ENCODE measurements around the gene SKIC2. TPM values are rescaled to one million over a fixed set of nuclear protein-coding genes. Genes with fewer than 3 reads are reported as not detected.

SKIC2 gene
- total and polyA plus RNA-seq, 2 donors (not counting 3 experiments of a cell fraction or from before 2014, with no cell fraction given): 52.8 to 76.7 TPM

DNA sequence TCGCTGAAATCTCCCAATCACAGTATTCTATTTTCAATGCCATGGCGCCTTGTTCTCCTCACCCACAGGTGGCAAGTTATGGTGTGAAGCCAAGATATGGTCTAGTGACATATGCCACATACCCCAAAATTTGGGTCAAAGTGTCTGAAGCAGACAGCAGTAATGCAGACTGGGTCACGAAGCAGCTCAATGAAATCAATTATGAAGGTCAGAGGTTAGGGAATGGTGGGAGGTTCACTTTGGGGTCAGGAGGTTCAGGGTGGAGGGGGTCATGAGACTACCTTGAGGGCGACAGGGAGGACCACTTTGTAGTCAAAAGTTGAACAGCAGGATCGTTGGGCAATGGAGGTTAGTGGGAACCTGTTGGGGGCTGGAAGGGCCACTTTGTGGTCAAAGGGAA lies 10.7 kb upstream of the SKIC2 start:
- dilution Hi-C loops (cut with MboI; ENCODE audit: extremely low pct_ligation_motif_present, low sequenced_read_pairs): no loop called here
- CTCF ChIA-PET: no interaction called here
- intact Hi-C loops (cut with micrococcal nuclease): no loop called here
- no peaks in the 10 kb centered on the region for H3K9me3 ChIP-seq (replicated peaks; ENCODE audit: control insufficient read depth, insufficient read depth, low read length)
- POLR2A ChIA-PET: no interaction called here
- no peaks in the 10 kb centered on the region for H3K9me1 ChIP-seq (replicated peaks; ENCODE audit: control insufficient read depth, extremely low read depth, insufficient read depth, low read length)
- DNase-seq (ENCODE audit: low read depth, low spot score) (no peak), FAIRE-seq (no peak)
- peaks cover 0 to 5% of the 10 kb centered on the region in 2 experiments for H3K27me3 ChIP-seq (ENCODE audit: control insufficient read depth in 2 of 2, insufficient read depth in 2 of 2, low read length in 2 of 2)
- H3K4me2 ChIP-seq (ENCODE audit: insufficient read depth, low read length): no peak overlapping the region
- H3K4me3 ChIP-seq (replicated peaks in 1 of 3; ENCODE audit: insufficient read depth in 1 of 3, low read depth in 1 of 3, low read length in 3 of 3): no peak overlapping the region
- no TSS peak for BruUV-seq (replicated peaks)
- no peaks in the 10 kb centered on the region for H3K79me2 ChIP-seq (ENCODE audit: control insufficient read depth, insufficient read depth, low read length)
- peaks cover 3% of the 10 kb centered on the region for H3K4me1 ChIP-seq (ENCODE audit: control insufficient read depth, extremely low read depth, insufficient read depth, low read length)
- no peaks in the 10 kb centered on the region for H4K20me1 ChIP-seq (replicated peaks; ENCODE audit: control insufficient read depth, extremely low read depth, insufficient read depth, low read length)
- H2AFZ ChIP-seq (ENCODE audit: low read depth, low read length): no peak overlapping the region
- no peak for TF ChIP-seq FOS (IDR thresholded peaks at IDR 0.05; ENCODE audit: borderline replicate concordance, insufficient read depth, low read length)
- TF ChIP-seq JUN (IDR thresholded peaks at IDR 0.05; ENCODE audit: borderline replicate concordance, insufficient read depth, insufficient read length, low read depth): no peak
- no peak for TF ChIP-seq GATA2 (IDR thresholded peaks at IDR 0.05; ENCODE audit: insufficient read depth, insufficient read length, low read depth, low read length)
- TF ChIP-seq, protein P1, sequence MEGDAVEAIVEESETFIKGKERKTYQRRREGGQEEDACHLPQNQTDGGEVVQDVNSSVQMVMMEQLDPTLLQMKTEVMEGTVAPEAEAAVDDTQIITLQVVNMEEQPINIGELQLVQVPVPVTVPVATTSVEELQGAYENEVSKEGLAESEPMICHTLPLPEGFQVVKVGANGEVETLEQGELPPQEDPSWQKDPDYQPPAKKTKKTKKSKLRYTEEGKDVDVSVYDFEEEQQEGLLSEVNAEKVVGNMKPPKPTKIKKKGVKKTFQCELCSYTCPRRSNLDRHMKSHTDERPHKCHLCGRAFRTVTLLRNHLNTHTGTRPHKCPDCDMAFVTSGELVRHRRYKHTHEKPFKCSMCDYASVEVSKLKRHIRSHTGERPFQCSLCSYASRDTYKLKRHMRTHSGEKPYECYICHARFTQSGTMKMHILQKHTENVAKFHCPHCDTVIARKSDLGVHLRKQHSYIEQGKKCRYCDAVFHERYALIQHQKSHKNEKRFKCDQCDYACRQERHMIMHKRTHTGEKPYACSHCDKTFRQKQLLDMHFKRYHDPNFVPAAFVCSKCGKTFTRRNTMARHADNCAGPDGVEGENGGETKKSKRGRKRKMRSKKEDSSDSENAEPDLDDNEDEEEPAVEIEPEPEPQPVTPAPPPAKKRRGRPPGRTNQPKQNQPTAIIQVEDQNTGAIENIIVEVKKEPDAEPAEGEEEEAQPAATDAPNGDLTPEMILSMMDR (IDR thresholded peaks at IDR 0.05; ENCODE audit: extremely low read depth in 1 of 2, insufficient read depth in 1 of 2, low read depth in 1 of 2, low read length in 2 of 2): no peak
- no peak for TF ChIP-seq POLR2A (IDR thresholded peaks at IDR 0.05; ENCODE audit: low read depth, low read length)
- no peak for TF ChIP-seq POLR2AphosphoS5 (IDR thresholded peaks at IDR 0.05; ENCODE audit: insufficient read depth, low read depth, low read length)
- no peak for TF ChIP-seq EZH2 (IDR thresholded peaks at IDR 0.05; ENCODE audit: borderline replicate concordance, low read depth, low read length, severe bottlenecking)
- TF ChIP-seq, protein P2, sequence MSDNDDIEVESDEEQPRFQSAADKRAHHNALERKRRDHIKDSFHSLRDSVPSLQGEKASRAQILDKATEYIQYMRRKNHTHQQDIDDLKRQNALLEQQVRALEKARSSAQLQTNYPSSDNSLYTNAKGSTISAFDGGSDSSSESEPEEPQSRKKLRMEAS (IDR thresholded peaks at IDR 0.05; ENCODE audit: insufficient read depth, insufficient read length): no peak
- no peak for TF ChIP-seq MYC (IDR thresholded peaks at IDR 0.05; ENCODE audit: low read depth, low read length)
- H3K9ac ChIP-seq (replicated peaks; ENCODE audit: extremely low read depth, insufficient read depth, low read length): no peak overlapping the region
- H3K36me3 ChIP-seq (ENCODE audit: control insufficient read depth in 2 of 2, extremely low read depth in 1 of 2, insufficient read depth in 2 of 2, low read length in 2 of 2): peaks cover 12 to 13% of the 10 kb centered on the region in 2 experiments
- no peak overlapping the region for H3K27ac ChIP-seq (ENCODE audit: insufficient read depth, low read depth, low read length)
